Keratinocyte (primary cell): ENCODE data around the gene ASTN1. TPM values are rescaled to one million over a fixed set of nuclear protein-coding genes. Genes with fewer than 3 reads are reported as not detected.

Experiments
- DNase-seq: peaks from one replicate; pipeline ENCODE4 v3.0.0-alpha.2; 2011; ENCODE audit warnings: low read depth, missing footprints, low spot score
- FAIRE-seq: peaks from 2 replicates; lab custom pipeline; 2011; peaks lifted over from hg19 to GRCh38; lab: Jason Lieb, UNC
- H2AFZ ChIP-seq: 2 replicates; pipeline ENCODE4 v1.6.0; 2012; ENCODE audit warnings: low read length, control low read depth, inconsistent platforms; ENCODE audit not compliant: control insufficient read depth
- H3K27ac ChIP-seq: 2 replicates; pipeline ENCODE4 v1.5.1; 2011; ENCODE audit warnings: low read length; ENCODE audit not compliant: control insufficient read depth, insufficient read depth
- H3K27me3 ChIP-seq: 3 replicates; pipeline ENCODE4 v1.6.0; 2011; ENCODE audit warnings: low read length; ENCODE audit not compliant: control insufficient read depth, insufficient read depth; ENCODE audit errors: extremely low read depth
- H3K36me3 ChIP-seq, 2 experiments: 2 replicates in 1 of 2; 3 replicates in 1 of 2; pipeline ENCODE4 v1.5.1; 2011; ENCODE audit warnings: low read length in 2 of 2, mild to moderate bottlenecking in 1 of 2; ENCODE audit not compliant: control insufficient read depth in 2 of 2, insufficient read depth in 2 of 2; ENCODE audit errors: extremely low read depth in 1 of 2
- H3K4me1 ChIP-seq: 3 replicates; pipeline ENCODE4 v1.5.1; 2011; ENCODE audit warnings: low read length; ENCODE audit not compliant: control insufficient read depth, insufficient read depth; ENCODE audit errors: extremely low read depth
- H3K4me2 ChIP-seq: 3 replicates; pipeline ENCODE4 v1.6.0; 2011; ENCODE audit warnings: low read depth, low read length; ENCODE audit not compliant: control insufficient read depth, insufficient read depth; ENCODE audit errors: extremely low read depth
- H3K4me3 ChIP-seq, 3 experiments: fragments of 200-600 bp in 1 of 3; sonication (generic) in 1 of 3; 2 replicates in 2 of 3; 3 replicates in 1 of 3; pipeline ENCODE4 v1.5.1; 2011 to 2016; ENCODE audit warnings: low read length in 3 of 3, mild to moderate bottlenecking in 3 of 3, control low read depth in 2 of 3, inconsistent platforms in 1 of 3, low read depth in 1 of 3, mixed read lengths in 1 of 3, mixed run types in 1 of 3, moderate library complexity in 1 of 3; ENCODE audit not compliant: control insufficient read depth in 2 of 3, insufficient read depth in 2 of 3; ENCODE audit errors: extremely low read depth in 1 of 3
- H3K79me2 ChIP-seq: 2 replicates; pipeline ENCODE4 v1.6.0; 2012; ENCODE audit warnings: low read length; ENCODE audit not compliant: control insufficient read depth, insufficient read depth
- H3K9ac ChIP-seq: 3 replicates; pipeline ENCODE4 v1.6.0; 2011; ENCODE audit warnings: low read length; ENCODE audit not compliant: control insufficient read depth, insufficient read depth; ENCODE audit errors: extremely low read depth
- H3K9me1 ChIP-seq: 3 replicates; pipeline ENCODE4 v1.6.0; 2011; ENCODE audit warnings: low read length; ENCODE audit not compliant: control insufficient read depth, insufficient read depth; ENCODE audit errors: extremely low read depth
- H3K9me3 ChIP-seq: 2 replicates; pipeline ENCODE4 v1.5.1; 2012; ENCODE audit warnings: low read depth, low read length; ENCODE audit not compliant: control insufficient read depth
- H4K20me1 ChIP-seq: 3 replicates; pipeline ENCODE4 v1.6.0; 2011; ENCODE audit warnings: low read length; ENCODE audit not compliant: control insufficient read depth, insufficient read depth; ENCODE audit errors: extremely low read depth
- CTCF ChIP-seq, 3 experiments: IDR thresholded peaks in 1 of 3; conservative IDR thresholded peaks in 1 of 3; optimal IDR thresholded peaks in 1 of 3; 2 replicates in 2 of 3; 3 replicates in 1 of 3; pipeline versions ENCODE3 to v1.5.1; 2011; ENCODE audit warnings: low read length in 3 of 3, mild to moderate bottlenecking in 3 of 3, moderate library complexity in 2 of 3, control low read depth in 1 of 3, inconsistent platforms in 1 of 3; ENCODE audit not compliant: insufficient read depth in 2 of 3; ENCODE audit errors: extremely low read depth in 1 of 3
- EZH2 ChIP-seq: IDR thresholded peaks from one replicate; pipeline ENCODE4 v1.6.1; 2012; ENCODE audit warnings: inconsistent platforms, mild to moderate bottlenecking, low read length, moderate library complexity
- dilution Hi-C: fragments of 300-500 bp; cut with MboI; formaldehyde crosslinking; loops from one replicate; pipeline ENCODE4 v1.7.0; 2020; ENCODE audit warnings: low sequenced_read_pairs; ENCODE audit not compliant: extremely low pct_ligation_motif_present
- polyA plus RNA-seq, 5 experiments: library from polyadenylated mRNA; depleted of rRNA in 3 of 5; stranded (reverse) in 3 of 5; stranded (forward) in 1 of 5; unstranded in 1 of 5; fragments of >200 nt; gene quantifications; 1 replicate in 1 of 5; 2 replicates in 3 of 5; 3 replicates in 1 of 5; pipeline versions ENCODE4 v1.2.1 to v1.2.3, GENCODE V29; 2011 to 2012; ENCODE audit warnings: missing spikeins in 2 of 5, low read depth in 1 of 5, low replicate concordance in 1 of 5

ASTN1 gene
- polyA plus RNA-seq, 1 donor (not counting 4 experiments of a cell fraction or from before 2014, with no cell fraction given) = 0.08 TPM

- H3K9me1 ChIP-seq = no peaks in the 10 kb centered on the region
- no peaks in the 10 kb centered on the region for H3K9me3 ChIP-seq
- H3K36me3 ChIP-seq = no peaks in the 10 kb centered on the region
- no peak overlapping the region for H2AFZ ChIP-seq
- dilution Hi-C loops = no loop called here
- H3K9ac ChIP-seq = no peak overlapping the region
- FAIRE-seq (no peak), DNase-seq (no peak)
- H3K4me1 ChIP-seq = no peaks in the 10 kb centered on the region
- no peak overlapping the region for H3K4me2 ChIP-seq
- H3K27ac ChIP-seq = no peak overlapping the region
- TF ChIP-seq CTCF (optimal IDR thresholded peaks at IDR 0.05 in 1 of 3, IDR thresholded peaks at IDR 0.05 in 1 of 3, conservative IDR thresholded peaks at IDR 0.05 in 1 of 3; ENCODE audit: extremely low read depth in 1 of 3, insufficient read depth in 2 of 3, low read length in 3 of 3) = no peak
- TF ChIP-seq EZH2 = no peak
- no peaks in the 10 kb centered on the region for H4K20me1 ChIP-seq
- peaks cover 5% of the 10 kb centered on the region for H3K27me3 ChIP-seq
- no peak overlapping the region for H3K4me3 ChIP-seq
- no peaks in the 10 kb centered on the region for H3K79me2 ChIP-seq
Observed at GRCh38 chr1:177119311-177119710, 45.2 kb downstream of the ASTN1 start.

GRCh38 chr1:177118901-177119300 lies 45.6 kb downstream of the ASTN1 start:
- H3K9ac ChIP-seq = no peak overlapping the region
- no peak overlapping the region for H3K4me3 ChIP-seq
- H3K27ac ChIP-seq = no peak overlapping the region
- H4K20me1 ChIP-seq = no peaks in the 10 kb centered on the region
- FAIRE-seq (no peak), DNase-seq (no peak)
- no peaks in the 10 kb centered on the region for H3K4me1 ChIP-seq
- no peak overlapping the region for H3K4me2 ChIP-seq
- H3K9me1 ChIP-seq = no peaks in the 10 kb centered on the region
- H3K36me3 ChIP-seq = no peaks in the 10 kb centered on the region
- peaks cover 5% of the 10 kb centered on the region for H3K27me3 ChIP-seq
- no peaks in the 10 kb centered on the region for H3K79me2 ChIP-seq
- H2AFZ ChIP-seq = no peak overlapping the region
- TF ChIP-seq EZH2 (no peak), CTCF (optimal IDR thresholded peaks at IDR 0.05 in 1 of 3, IDR thresholded peaks at IDR 0.05 in 1 of 3, conservative IDR thresholded peaks at IDR 0.05 in 1 of 3; ENCODE audit: extremely low read depth in 1 of 3, insufficient read depth in 2 of 3, low read length in 3 of 3) (no peak)
- H3K9me3 ChIP-seq = no peaks in the 10 kb centered on the region
- dilution Hi-C loops = no loop called here
